Activated CD4-positive, alpha-beta T cell treated with anti-CD3 and anti-CD28 coated beads, Interleukin-2, amount 50 U/mL, for 24 hours (primary cell): ENCODE results near the gene STAP2.
A peak's percentile ranks its signal among the peaks of the same experiment; 100 is the strongest.

Source experiments
- DNase-seq, 2 donors: peaks; one replicate each; pipeline ENCODE4 v3.0.0-alpha.2; 2020; ENCODE audit warnings: low read depth in 1 of 2, low spot score in 1 of 2

STAP2 gene, protein sequence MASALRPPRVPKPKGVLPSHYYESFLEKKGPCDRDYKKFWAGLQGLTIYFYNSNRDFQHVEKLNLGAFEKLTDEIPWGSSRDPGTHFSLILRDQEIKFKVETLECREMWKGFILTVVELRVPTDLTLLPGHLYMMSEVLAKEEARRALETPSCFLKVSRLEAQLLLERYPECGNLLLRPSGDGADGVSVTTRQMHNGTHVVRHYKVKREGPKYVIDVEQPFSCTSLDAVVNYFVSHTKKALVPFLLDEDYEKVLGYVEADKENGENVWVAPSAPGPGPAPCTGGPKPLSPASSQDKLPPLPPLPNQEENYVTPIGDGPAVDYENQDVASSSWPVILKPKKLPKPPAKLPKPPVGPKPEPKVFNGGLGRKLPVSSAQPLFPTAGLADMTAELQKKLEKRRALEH

DNA sequence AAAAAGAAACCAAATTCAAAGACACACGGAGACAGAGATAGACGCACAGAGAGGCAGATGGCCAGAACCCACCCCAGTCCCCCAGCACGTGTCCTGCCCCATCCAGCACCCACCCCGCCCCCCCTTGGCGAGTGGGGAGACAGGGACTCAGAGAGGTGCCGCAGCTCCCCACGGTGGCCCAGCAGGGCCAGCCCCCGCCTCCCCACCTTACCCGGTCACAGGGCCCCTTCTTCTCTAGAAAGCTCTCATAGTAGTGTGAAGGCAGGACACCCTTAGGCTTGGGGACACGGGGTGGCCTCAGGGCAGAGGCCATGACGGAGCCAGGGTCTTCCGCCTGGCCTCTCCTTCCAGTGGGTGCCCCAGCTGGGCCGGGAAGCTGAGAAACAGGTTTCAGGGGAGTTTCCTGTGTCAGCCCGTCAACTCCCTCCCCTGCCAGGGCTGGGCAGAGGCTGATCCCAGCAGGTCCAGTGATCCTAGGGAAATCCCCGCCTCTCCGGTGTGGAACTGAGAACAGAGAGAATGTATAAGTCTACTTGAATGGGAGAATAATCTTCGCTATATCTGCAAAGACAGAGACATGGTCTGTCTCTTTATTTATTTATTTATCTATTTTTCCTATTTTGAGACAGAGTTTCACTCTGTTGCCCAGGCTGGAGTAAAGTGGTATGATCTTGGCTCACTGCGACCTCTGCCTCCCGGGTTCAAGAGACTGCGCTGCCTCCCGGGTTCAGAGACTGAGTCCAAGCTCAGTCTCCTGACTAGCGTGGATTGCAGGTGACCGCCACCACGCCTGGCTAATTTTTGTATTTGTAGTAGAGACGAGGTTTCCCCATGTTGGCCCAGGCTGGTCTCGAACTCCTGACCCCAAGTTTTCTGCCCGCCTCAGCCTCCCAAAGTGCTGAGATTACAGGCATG, at the start of gene STAP2:
STAP2 (minus strand) TSS at position 387 of the 915 bp plus-strand sequence; CDS start at position 313, 74 bp downstream.
- DNase-seq = peak in 1 of 2 donors; percentile 17

DNA sequence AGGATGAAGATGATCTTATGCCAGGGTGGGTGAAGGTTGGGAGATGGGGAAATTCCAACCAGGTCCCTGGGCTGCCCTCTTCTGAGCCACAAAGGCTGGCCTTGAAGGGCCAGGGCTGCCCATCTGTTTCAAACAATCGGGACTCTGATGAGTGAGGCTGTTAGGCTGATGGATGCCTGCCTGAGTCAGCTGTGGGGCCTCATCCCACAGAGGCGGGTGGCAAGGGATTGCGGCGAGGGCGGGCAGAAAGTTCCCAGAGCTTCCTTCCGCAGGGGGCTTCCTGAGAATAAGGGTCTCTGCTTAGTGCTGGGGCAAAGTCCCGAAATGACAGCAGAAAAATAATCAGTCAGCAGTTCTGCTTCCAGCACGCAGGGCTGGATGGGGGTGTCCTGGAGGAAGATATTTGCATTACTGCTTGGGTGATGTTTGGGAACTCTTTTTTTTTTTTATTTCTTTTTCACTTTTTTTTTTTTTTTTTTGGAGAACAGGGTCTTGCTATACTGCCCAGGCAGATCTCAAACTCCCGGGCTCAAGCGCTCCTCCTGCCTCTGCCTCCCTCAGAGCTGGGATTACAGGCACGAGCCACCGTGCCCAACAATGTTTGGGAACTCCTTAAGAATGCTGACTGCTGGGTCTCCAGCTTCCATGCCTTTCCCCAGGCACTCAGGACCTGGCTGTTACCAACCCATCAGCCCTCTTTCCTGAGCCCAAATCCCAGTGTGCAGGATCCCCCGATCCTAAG, 47.6 kb upstream of the STAP2 start:
- no peak for DNase-seq

DNA sequence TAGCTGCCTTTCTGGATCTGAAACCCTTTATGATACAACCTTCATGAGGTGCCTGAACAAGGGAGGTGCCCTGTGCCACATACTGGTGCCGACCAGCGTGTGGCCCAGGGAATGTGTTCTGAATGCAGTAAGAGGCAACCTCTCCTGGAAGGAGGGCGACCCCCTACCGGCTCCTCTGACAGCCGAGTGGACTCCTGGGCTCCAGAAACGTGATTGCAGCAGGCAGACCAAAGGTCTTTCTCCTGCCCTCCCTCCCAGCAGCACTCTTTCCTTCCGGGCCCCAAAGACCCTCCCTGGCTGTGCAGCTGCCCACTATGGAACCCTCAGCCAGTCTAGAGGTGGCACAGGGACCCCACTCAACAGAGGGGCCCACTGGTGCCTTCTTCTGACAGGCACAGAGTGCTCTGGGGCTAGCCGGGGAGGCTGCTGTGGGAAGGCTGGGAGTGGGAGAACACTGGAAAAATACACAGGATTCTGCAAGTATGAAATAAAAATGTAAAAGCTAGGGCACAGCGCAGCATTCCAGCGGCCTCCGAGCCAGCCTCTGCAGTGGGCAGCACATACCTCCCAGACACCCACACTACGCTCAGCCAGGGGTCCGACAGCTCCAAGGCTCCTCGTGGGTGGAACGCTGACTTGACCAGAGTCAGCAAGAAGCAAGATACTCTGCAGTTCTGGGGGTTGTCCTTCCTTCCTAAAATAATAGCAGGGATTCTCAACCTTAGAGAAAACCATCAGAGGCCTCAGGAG, 46.8 kb upstream of the STAP2 start:
- no peak for DNase-seq

DNA sequence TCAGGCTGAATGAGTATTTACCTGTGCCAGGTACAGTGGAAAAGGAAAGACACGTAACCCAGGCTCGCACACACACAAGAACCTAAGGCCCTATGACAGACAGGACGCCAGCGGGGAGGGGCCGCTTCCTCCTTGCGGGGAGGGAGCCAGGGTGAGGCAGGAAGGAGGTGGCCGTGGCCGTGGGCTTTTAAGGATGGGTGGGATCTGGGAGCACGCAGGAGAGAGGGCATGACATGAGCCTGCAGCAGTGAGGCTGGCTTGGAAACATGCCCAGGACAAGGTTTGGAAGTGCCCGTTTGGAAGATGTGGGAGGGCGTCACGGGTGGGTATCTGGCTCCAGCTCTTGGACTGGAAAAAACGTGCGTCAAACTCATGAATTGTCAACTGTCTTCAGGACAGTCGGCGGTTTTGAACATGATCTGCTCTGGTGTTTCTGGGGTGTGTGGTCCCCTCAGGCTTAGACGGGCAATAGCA, 41.7 kb upstream of the STAP2 start:
- no peak for DNase-seq

DNA sequence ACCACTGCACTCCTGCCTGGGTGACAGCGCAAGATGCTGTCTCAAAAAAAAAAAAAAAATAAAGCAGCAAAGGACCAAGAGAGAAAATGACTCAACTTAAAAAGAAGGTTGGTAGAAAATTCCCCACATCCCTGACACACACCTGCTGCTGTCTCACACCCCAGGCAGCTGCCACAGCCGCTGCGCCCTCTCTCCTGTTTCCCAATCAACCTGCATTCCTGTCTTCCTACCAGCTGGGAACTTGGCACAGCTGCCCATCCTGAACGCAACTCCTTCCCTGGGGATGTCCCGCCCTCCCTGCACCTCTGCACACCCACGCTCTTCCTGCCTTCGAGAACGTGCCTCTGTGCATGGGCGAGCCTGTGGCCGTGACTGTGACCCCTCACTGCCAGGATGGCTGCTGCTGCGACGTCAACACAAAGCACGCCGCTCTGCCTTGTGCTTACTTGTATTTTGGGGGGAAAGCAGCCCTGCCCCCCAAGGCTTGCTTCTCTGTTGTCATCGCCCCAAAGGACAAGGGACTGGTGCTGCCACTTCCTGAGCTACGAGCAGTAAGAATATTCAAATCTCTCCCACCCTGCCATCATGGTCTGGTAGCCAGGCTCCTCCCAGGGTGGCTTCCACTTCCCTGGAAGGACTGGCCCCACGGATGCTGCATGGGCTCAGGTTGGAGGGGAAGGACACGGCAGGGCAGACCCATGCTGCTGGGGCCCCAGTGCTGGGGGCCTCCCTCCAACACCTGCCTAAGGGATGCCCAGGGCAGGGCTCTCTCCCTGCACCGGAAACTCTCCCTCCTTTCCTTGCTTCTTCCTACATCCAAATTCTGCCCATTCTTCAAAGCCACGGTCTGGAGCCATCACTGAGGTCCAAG, 41.0 kb upstream of the STAP2 start:
- no peak for DNase-seq

DNA sequence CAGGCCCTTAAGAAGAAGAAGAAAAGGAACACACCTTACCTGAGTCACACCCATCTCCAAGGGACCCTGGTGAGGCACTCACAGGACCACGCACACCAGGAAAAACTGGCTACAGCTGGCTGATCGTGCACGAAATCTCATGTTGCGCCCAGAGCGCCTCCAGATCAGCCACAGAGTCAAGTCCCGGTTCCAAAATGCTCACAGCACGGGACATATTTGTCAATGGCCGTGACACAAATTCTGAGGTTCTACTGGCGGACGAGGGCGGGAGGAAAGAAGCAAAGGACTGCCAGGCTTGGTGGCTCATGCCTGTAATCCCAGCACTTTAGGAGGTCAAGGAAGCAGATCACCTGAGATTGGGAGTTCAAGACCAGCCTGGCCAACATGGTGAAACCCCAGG, 40.3 kb upstream of the STAP2 start:
- DNase-seq = no peak

DNA sequence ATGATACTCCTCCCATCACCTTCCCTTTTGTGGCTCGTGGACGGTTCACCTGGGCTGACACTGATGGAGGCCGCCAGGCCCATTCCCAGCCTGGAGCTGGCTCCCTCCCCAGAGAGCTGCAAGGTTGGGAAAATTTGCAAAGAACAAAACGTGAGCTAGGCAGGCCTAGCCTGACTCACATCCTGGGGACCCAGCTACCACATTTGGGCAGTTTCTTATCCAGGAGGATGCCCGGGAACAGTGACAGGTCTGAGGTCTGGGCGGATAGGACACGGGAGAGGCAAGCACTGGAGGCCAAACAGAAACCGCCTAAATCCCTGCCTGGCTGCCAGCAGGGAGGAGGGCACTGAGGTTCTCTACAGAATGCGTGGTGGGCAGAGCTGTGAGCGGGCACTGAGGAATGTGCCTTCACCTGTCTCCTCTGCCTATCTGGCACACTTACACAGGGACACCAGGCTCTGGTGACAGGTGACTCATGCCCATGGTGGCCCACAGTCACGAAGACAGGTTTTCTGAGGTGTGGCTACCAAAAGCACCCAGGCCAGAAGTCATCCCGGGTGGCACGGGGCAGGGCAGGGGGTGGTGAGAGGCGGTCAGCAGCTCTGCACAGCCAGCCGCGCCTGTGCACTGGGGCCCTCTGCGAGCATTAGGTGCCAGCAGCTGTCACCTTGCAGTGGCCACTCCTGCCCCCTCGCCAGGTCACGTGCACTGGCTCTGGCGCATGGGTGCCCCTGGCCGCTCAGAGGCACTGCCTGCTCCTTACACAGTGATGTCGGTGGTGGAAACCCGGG, 38.6 kb upstream of the STAP2 start:
- no peak for DNase-seq

DNA sequence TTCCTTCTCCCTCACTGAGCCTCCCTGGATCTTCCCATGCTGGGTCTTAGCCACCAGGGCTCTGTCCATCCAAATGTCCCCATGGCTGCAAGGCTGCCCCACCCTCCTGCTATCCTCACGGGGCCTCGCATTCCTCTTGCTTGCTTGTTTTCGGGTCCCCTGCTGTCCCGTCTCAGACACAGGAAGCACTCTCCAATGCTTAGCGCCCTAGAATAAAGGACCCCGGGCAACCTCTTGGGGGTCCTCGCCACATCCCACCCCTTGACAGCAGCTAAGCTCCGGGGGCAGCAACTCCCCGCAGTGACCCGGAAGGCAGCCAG, 38.0 kb upstream of the STAP2 start:
- no peak for DNase-seq

DNA sequence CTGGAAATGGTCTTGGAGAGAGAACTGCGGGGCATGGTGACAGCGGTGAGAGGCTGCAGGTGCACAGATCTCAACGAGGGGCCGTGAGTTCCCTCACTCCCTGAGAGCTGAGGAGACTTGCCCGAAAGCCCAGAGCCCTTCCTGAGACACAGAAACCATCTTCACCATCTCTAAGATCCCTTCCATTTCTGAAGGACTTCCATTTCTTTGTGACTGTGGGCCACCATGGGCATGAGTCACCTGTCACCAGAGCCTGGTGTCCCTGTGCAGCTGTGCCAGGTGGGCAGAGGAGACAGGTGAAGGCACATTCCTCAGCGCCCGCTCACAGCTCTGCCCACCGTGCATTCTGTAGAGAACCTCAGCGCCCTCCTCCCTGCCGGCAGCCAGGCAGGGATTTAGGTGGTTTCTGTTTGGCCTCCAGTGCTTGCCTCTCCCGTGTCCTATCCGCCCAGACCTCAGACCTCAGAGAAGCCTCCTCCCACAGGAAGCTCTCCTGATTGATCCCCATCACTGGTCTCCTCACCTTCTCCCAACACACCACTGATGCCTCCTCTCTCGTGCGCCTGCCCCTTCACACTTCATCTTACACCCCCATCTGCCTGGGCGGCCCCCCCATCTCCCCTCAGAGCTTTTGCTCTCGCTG, 37.5 kb upstream of the STAP2 start:
- no peak for DNase-seq

DNA sequence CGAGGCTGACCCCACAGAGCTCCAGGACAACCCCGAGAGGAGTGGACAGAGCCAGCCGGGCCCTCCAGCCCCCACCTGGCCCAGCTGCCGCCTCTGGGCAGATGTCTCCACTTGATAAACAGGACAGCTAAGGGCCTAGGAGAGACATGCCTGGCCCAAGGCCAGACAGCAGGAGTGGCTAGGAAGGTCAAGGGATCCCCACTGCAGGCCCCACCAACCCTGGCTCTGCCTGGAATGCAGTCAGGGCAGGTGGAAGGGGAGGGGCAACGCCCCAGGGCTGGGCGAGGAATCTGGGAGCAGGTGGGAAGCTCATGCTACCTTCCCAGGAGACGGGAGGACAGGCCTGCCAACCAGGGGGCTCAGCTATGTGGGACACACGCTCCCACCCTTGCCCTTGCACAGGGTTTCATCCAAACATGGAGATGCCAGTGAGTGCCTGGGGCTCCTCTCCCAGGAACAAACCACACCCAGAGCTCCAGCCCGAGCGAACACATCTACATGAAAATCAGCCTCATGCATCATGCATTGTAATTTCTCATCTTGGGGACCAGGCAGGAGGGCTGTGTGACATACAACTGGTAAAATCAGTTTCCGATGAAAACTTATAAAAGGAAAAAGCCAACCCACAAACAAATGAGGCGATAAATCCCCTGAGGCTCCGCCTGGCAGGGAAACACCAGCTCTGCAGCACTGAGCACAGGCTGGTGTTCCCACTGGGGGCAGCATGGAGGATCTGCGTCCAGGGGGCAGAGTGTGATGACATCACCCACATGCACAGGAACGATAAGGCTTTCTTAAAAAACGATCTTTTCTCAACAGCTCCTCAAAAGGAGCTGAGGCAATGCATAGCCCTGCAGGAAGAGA, 36.8 kb upstream of the STAP2 start:
- no peak for DNase-seq

DNA sequence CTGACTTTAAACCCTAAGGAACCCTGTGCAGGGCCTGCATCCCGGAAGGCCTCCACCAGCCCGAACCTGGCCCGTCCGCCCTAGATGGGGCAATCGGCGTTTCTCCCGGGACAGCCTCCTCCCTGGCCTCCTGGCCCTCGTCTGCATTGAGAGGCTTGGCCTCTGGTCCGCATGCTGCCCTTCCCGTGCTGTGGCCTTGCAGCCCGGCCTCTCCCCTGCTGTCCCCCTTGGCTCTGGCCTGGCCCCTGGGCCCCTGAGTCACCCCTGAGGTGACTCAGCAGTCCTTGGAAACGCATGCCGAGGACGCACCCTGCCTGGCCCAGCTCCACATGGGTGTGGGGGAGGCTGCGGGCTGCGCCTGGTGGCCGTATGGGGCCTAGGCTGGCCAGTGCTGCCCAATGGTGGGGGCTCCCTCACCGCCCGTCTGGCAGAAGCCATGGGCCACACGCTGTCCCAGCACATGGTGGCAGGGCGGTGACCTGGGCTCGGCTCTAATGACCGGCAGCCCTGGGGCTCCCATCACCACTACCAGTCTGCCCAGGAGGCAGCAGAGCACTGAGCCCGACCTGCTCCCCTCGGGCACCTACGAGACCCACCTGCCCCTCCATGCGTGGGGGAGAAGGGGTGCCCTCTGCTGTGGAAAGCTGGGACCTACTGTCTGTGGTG, 36.0 kb upstream of the STAP2 start:
- DNase-seq = no peak

DNA sequence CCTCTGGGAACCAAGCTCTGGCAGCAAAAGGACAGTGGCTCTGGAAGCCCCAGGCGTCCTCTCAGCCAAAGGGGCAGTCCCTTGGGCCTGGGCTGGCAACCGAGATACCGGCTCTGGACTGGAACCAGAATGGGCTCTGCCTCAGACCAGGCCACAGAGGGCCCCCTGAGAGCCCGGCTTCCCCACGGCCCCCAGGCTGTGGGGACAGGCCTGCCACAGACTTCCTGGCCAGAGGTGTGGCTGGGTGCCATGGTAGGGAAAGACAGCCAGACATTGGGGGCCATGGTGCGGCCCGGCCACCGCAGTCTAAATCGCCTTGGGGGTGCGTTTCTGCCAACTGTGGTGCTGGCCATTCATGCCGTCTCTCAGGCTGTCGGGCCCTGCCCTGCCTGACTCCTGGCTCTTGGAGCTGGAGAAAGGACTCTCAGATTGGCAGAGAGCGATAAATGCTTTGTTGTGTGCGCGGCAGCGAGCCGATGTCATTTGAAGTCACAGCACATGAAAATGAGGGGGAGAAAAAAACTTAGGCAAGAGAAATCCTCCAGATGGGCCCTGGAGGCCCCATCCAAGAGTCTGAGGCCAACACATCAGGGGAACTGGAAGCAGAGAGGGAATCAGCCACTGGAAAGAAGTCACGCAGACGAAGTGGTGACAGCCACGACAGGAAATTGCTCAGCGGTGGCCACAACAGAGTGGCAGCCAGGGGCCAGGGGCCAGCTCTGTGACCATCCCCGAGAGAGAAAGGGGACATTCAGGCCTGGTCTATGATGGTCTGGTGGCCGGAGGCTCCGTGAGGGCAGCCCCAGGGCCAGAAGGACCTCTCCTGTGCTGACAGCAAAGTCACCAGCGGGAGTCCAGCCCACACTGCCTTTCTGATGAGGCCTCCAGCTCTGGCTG, 35.2 kb upstream of the STAP2 start:
- DNase-seq = no peak

DNA sequence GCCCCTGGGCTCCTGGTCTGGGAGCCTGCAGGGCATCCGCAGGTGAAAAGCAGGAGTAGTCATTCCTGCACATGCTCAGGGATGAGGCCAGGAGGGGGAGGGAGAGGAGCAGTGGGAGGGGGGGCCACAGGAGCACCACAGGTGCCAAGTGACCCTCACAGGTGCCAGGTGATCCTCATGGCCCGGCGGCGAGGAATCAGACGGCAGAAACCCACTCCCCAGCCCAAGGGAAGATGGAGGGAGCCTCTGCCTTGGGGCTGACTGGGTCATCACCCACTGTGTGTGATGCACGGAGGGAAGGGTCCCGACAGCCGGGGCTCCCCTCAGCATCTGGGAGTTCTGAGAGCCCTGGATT, 34.4 kb upstream of the STAP2 start:
- no peak for DNase-seq

DNA sequence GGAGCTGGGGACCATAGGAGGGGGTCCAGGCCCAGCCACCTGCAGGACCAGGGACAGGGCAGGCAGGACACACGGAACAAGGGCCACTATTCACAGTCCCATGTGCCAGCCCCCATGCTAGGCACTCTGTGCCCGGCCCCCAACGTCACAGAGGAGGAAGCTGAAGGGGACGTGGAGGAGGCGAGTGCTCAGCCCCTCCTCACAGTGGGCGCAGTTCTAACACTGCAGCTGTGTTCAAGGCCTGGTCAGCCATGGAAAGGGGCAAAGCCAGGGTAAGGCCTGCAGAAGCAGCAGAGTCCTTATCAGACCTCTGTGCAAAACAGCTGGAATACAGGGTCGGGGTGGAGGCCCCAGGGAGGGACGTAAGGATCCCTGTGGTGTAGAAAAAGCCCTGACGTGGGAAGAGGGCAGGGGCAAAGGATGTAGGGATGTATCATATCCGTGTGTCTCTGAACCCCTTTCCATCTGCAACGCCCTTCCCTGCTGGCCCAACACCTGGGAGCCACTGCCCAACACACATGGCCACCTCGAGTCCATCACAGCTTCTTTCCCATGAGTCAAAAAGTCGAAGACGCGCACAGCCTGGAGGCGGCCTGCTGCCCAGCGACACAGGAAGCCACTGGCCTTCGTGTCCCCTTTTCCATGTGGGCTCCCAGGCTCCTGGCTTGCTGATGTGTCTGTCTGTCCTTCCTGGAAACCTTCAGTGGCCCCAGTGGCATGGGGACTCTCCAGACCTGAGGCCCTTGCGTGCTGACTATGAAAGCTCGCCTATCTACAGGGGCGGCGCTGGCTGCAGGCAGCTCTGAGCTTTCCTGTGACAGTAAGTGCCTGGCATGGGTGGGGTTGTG, 33.8 kb upstream of the STAP2 start:
- no peak for DNase-seq
